Adrenal gland (tissue), 12 donors: ENCODE data around the gene UFSP2. TPM values are rescaled to one million over a fixed set of nuclear protein-coding genes. Genes with fewer than 3 reads are reported as not detected.

Experiments used
- DNase-seq, 7 donors: peaks; one replicate each; pipeline ENCODE4 v3.0.0-alpha.2; 2019 to 2020
- H3K27ac ChIP-seq, 5 donors: fragments of 200-600 bp; sonication (generic) in 4 of 5; 1 replicate in 3 of 5; 2 replicates in 2 of 5; pipeline versions ENCODE4 v1.5.1 to v1.8.0; 2016 to 2020; ENCODE audit warnings: mild to moderate bottlenecking in 1 of 5
- H3K27me3 ChIP-seq: fragments of 200-600 bp; 2 replicates; pipeline ENCODE4 v1.8.0; 2021
- H3K36me3 ChIP-seq, 2 donors: fragments of 200-600 bp; replicated peaks in 1 of 2; 1 replicate in 1 of 2; 2 replicates in 1 of 2; pipeline versions ENCODE4 v1.5.1 to v1.8.0; 2018 to 2022
- H3K4me1 ChIP-seq, 2 donors: fragments of 200-600 bp; replicated peaks in 1 of 2; 1 replicate in 1 of 2; 2 replicates in 1 of 2; pipeline versions ENCODE4 v1.5.1 to v1.8.0; 2018 to 2021
- H3K4me3 ChIP-seq, 4 donors: fragments of 200-600 bp; sonication (generic) in 3 of 4; one replicate each; pipeline ENCODE4 v1.5.1; 2016 to 2018
- H3K9me3 ChIP-seq, 3 donors: fragments of 200-600 bp; sonication (generic) in 1 of 3; replicated peaks in 1 of 3; 1 replicate in 2 of 3; 2 replicates in 1 of 3; pipeline versions ENCODE4 v1.5.1 to v1.8.0; 2016 to 2021
- POLR2A ChIP-seq, 2 donors: fragments of 450-650 bp; IDR thresholded peaks; one replicate each; pipeline ENCODE4 v1.6.1; 2017; ENCODE audit warnings: antibody characterized with exemption in 2 of 2, mild to moderate bottlenecking in 2 of 2, moderate library complexity in 1 of 2
- WGBS, 4 donors: extraction: QIAGEN DNeasy Blood & Tissue Kit in 2 of 4; methylation state at CpG; one replicate each; pipeline versions ENCODE4 v1.1.5 to v1.1.7; 2013 to 2017; 5-methylcytosine and 5-hydroxymethylcytosine counted together
- intact Hi-C, 2 donors: fragments of 100-400 bp; cut with DNase I; formaldehyde crosslinking; loops; one replicate each; pipeline versions ENCODE4 v1.14.1 to v1.15.0; 2022 to 2023
- polyA plus RNA-seq, 3 donors: library from polyadenylated mRNA; stranded (reverse); fragments of 200-250 nt in 2 of 3; fragments of 350-450 nt in 1 of 3; fragmentation: Illumina TruSeq in 1 of 3; extraction: RNeasy Lipid Tissue Mini Kit (QIAGEN cat#74804) in 1 of 3; gene quantifications; one replicate each; pipeline ENCODE4 v1.2.3, GENCODE V29; 2013 to 2014
- total RNA-seq, 9 donors: library from RNA; depleted of rRNA in 4 of 9; stranded (reverse); fragments of >200 nt in 4 of 9; fragments of 120-200 nt in 1 of 9; fragmentation: NEBNext Ultra II Directional in 1 of 9; extraction: Animal tissue kit (Norgen Biotek cat#: 25700) in 1 of 9; gene quantifications; one replicate each; pipeline versions ENCODE4 v1.1.0 to v1.2.4, GENCODE V29; 2013 to 2023
- TF ChIP-seq, protein P1 (sequence below), 6 experiments: fragments of 450-650 bp in 4 of 6; fragments of 200-600 bp in 2 of 6; sonication (generic) in 1 of 6; IDR thresholded peaks; 1 replicate in 5 of 6; 2 replicates in 1 of 6; pipeline versions ENCODE4 v1.5.1 to v1.8.0; 2016 to 2021; ENCODE audit warnings: antibody characterized with exemption in 6 of 6, mild to moderate bottlenecking in 2 of 6, moderate library complexity in 1 of 6
- donor health status: healthy with polysubstance abuse.
- donor health status: Bipolar disorder and iron deficiency.
- donor health status: DM: yes; HTN: yes; CAD: no.
- donor health status: DM: no; HTN: no; CAD: no.
- donor health status: DM: no; HTN: no; CAD: no.
- donor health status: DM: yes; HTN: yes; CAD: no.

Gene UFSP2
- total and polyA plus RNA-seq, 12 donors = 19.7 to 76.4 (median 44.1) TPM

GRCh38 chr4:185437809-185438208 lies 12.0 kb upstream of the UFSP2 start:
- H3K36me3 ChIP-seq = no peaks in the 10 kb centered on the region
- DNase-seq = no peak
- intact Hi-C loops = no loop called here
- H3K9me3 ChIP-seq = no peaks in the 10 kb centered on the region
- no peaks in the 10 kb centered on the region for H3K27me3 ChIP-seq
- TF ChIP-seq, protein P1, sequence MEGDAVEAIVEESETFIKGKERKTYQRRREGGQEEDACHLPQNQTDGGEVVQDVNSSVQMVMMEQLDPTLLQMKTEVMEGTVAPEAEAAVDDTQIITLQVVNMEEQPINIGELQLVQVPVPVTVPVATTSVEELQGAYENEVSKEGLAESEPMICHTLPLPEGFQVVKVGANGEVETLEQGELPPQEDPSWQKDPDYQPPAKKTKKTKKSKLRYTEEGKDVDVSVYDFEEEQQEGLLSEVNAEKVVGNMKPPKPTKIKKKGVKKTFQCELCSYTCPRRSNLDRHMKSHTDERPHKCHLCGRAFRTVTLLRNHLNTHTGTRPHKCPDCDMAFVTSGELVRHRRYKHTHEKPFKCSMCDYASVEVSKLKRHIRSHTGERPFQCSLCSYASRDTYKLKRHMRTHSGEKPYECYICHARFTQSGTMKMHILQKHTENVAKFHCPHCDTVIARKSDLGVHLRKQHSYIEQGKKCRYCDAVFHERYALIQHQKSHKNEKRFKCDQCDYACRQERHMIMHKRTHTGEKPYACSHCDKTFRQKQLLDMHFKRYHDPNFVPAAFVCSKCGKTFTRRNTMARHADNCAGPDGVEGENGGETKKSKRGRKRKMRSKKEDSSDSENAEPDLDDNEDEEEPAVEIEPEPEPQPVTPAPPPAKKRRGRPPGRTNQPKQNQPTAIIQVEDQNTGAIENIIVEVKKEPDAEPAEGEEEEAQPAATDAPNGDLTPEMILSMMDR (IDR thresholded peaks at IDR 0.05) = no peak
- no peak for TF ChIP-seq POLR2A (IDR thresholded peaks at IDR 0.05)
- H3K4me1 ChIP-seq = no peaks in the 10 kb centered on the region
- H3K27ac ChIP-seq = no peak overlapping the region
- H3K4me3 ChIP-seq = no peak overlapping the region

- Histone ChIP-seq H3K9me3 (no peaks in the 10 kb centered on the region), H3K27ac (no peak overlapping the region), H3K27me3 (no peaks in the 10 kb centered on the region), H3K36me3 (no peaks in the 10 kb centered on the region), H3K4me3 (no peak overlapping the region), H3K4me1 (no peaks in the 10 kb centered on the region)
- DNase-seq = no peak
- TF ChIP-seq, protein P1 (IDR thresholded peaks at IDR 0.05) = no peak
- TF ChIP-seq POLR2A (IDR thresholded peaks at IDR 0.05) = no peak
- intact Hi-C loops = no loop called here
These were observed 9.7 kb upstream of the UFSP2 start for GRCh38 chr4:185435466-185435865.

GRCh38 chr4:185429660-185430059 lies 3.9 kb upstream of the UFSP2 start:
- Histone ChIP-seq H3K27me3 (no peaks in the 10 kb centered on the region), H3K27ac (no peak overlapping the region), H3K4me3 (no peak overlapping the region), H3K4me1 (peaks cover 0 to 6% of the 10 kb centered on the region in 2 donors), H3K9me3 (no peaks in the 10 kb centered on the region), H3K36me3 (no peaks in the 10 kb centered on the region)
- no peak for TF ChIP-seq POLR2A (IDR thresholded peaks at IDR 0.05)
- TF ChIP-seq, protein P1 (IDR thresholded peaks at IDR 0.05) = no peak
- no peak for DNase-seq
- WGBS, 4 donors = 55 to 86% (median 71%) methylated on average over 5 of the region's 5 CpGs
- intact Hi-C loops = loop anchor here in 1 of 2 donors (5.0 to 10.0 kb wide), 2 partner anchors 38 to 165 kb away; no protein-coding TSS in a partner anchor

DNA sequence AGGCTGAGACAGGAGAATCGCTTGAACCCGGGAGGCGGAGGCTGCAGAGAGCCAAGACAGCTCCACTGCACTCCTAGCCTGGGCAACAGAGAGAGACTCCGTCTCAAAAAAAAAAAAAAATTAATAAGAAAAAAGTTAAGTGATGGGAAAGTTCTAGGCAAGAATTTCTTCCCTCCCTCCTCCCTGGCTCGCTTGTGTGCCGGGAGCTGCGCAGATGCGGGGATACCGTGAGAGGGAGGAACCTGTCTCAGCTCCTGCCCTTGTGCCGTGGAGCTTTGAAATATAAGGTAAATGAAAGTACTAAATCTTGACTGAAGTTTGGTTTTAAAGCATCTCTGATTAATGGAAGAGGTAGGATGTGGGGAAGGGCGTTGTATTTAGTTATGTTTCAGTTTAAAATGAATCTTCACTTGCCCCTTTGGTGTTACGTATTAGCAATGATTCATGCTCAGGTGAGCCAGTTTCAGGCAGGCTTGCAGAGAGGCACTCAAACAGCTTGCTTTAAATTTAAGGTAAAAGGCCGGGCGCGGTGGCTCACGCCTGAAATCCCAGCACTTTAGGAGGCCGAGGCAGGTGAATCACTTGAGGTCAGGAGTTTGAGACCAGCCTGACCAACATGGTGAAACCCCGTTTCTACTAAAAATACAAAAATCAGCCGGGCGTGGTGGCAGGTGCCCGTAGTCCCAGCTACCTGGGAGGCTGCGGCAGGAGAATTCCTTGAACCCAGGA lies 1.4 kb upstream of the UFSP2 start:
- no peaks in the 10 kb centered on the region for H3K36me3 ChIP-seq
- no peak overlapping the region for H3K4me3 ChIP-seq
- WGBS, 4 donors = 87 to 93% (median 91%) methylated on average over 21 to 22 of the region's 22 CpGs
- peaks cover 0 to 25% of the 10 kb centered on the region in 2 donors for H3K4me1 ChIP-seq
- intact Hi-C loops = loop anchor here in 1 of 2 donors (10.0 kb wide), 1 partner anchor 168 kb away; no protein-coding TSS in a partner anchor
- DNase-seq = no peak
- TF ChIP-seq, protein P1 (IDR thresholded peaks at IDR 0.05) = no peak
- no peak for TF ChIP-seq POLR2A (IDR thresholded peaks at IDR 0.05)
- no peaks in the 10 kb centered on the region for H3K27me3 ChIP-seq
- no peaks in the 10 kb centered on the region for H3K9me3 ChIP-seq
- H3K27ac ChIP-seq = no peak overlapping the region
